ENCODE measurements around the gene C22orf23. TPM values are rescaled to one million over a fixed set of nuclear protein-coding genes. Genes with fewer than 3 reads are reported as not detected.

Gene C22orf23
- total and polyA plus RNA-seq, 2 donors (not counting 1 experiment from before 2014, with no cell fraction given) = not detected

GRCh38 chr22:37932821-37933578, 20.4 kb downstream of the C22orf23 start:
- Histone ChIP-seq H3K9me3 (ENCODE audit: control extremely low read depth in 1 of 3, control insufficient read depth in 2 of 3, insufficient read depth in 1 of 3, low read length in 2 of 3) (no peaks in the 10 kb centered on the region), H2AFZ (ENCODE audit: insufficient read depth, low read depth, low read length, poor library complexity, severe bottlenecking) (no peak overlapping the region), H3K79me2 (ENCODE audit: control insufficient read depth, insufficient read depth, low read length) (peaks cover 3% of the 10 kb centered on the region), H3K4me2 (replicated peaks; ENCODE audit: low read depth, low read length, poor library complexity, severe bottlenecking) (no peak overlapping the region), H3K4me1 (ENCODE audit: control insufficient read depth in 2 of 2, insufficient read depth in 2 of 2, low read length in 2 of 2) (peaks cover 3 to 12% of the 10 kb centered on the region in 2 donors), H3K36me3 (replicated peaks in 1 of 2; ENCODE audit: control extremely low read depth in 1 of 2, control insufficient read depth in 1 of 2, extremely low read depth in 1 of 2, insufficient read depth in 2 of 2, low read length in 1 of 2) (peaks cover 0 to 41% of the 10 kb centered on the region in 2 experiments), H3K4me3 (ENCODE audit: control extremely low read depth in 1 of 5, extremely low read depth in 1 of 5, insufficient read depth in 1 of 5, low read depth in 2 of 5, low read length in 4 of 5) (no peak overlapping the region), H3K27ac (ENCODE audit: low read length in 2 of 2) (no peak overlapping the region), H4K20me1 (ENCODE audit: control insufficient read depth, insufficient read depth, low read length, poor library complexity, severe bottlenecking) (peaks cover 11% of the 10 kb centered on the region), H3K9ac (ENCODE audit: low read length) (no peak overlapping the region), H3K27me3 (replicated peaks in 1 of 4; ENCODE audit: control extremely low read depth in 1 of 4, control insufficient read depth in 3 of 4, insufficient read depth in 4 of 4, low read length in 3 of 4) (no peaks in the 10 kb centered on the region)
- no peaks in the 10 kb centered on the region for H3K27me3 Mint-ChIP-seq
- no peak for DNase-seq
- ATAC-seq (ENCODE audit: low read depth) = no peak
- intact Hi-C loops (cut with micrococcal nuclease) = loop anchor here (5.0 kb wide), 1 partner anchor 36 kb away; no protein-coding TSS in a partner anchor
- H3K27ac Mint-ChIP-seq = no peak overlapping the region
- ChIA-PET CTCF (interaction anchor here (1.0 to 4.7 kb wide), 6 partner anchors 21 to 115 kb away, joined by 3 to 28 read pairs (median 6); partner anchors contain the start of genes C22orf23, MICALL1 and POLR2F), POLR2A (interaction anchor here (0.5 to 0.6 kb wide), 2 partner anchors 17 to 299 kb away, joined by 3 to 7 read pairs; no protein-coding TSS in a partner anchor)
- WGBS (ENCODE audit: insufficient coverage) = 97% methylated on average over 21 of the region's 21 CpGs
- H3K9me3 Mint-ChIP-seq (ENCODE audit: insufficient read depth) = no peaks in the 10 kb centered on the region
- TF ChIP-seq EZH2 (IDR thresholded peaks at IDR 0.05; ENCODE audit: borderline replicate concordance, insufficient read depth, low read depth, low read length, poor library complexity, severe bottlenecking) (no peak), CTCF (IDR thresholded peaks at IDR 0.05) (no peak)
- H3K4me3 Mint-ChIP-seq = no peak overlapping the region
- H3K4me1 Mint-ChIP-seq = peaks cover 19% of the 10 kb centered on the region

GRCh38 chr22:37932401-37932800, 21.0 kb downstream of the C22orf23 start:
- H3K27ac Mint-ChIP-seq = no peak overlapping the region
- no peaks in the 10 kb centered on the region for H3K9me3 Mint-ChIP-seq (ENCODE audit: insufficient read depth)
- no peak overlapping the region for H3K4me3 Mint-ChIP-seq
- intact Hi-C loops (cut with micrococcal nuclease) = loop anchor here (5.0 kb wide), 1 partner anchor 35 kb away; no protein-coding TSS in a partner anchor
- Histone ChIP-seq H3K36me3 (replicated peaks in 1 of 2; ENCODE audit: control extremely low read depth in 1 of 2, control insufficient read depth in 1 of 2, extremely low read depth in 1 of 2, insufficient read depth in 2 of 2, low read length in 1 of 2) (peaks cover 0 to 38% of the 10 kb centered on the region in 2 experiments), H3K9ac (ENCODE audit: low read length) (no peak overlapping the region), H3K4me2 (replicated peaks; ENCODE audit: low read depth, low read length, poor library complexity, severe bottlenecking) (no peak overlapping the region), H3K27me3 (replicated peaks in 1 of 4; ENCODE audit: control extremely low read depth in 1 of 4, control insufficient read depth in 3 of 4, insufficient read depth in 4 of 4, low read length in 3 of 4) (no peaks in the 10 kb centered on the region), H3K79me2 (ENCODE audit: control insufficient read depth, insufficient read depth, low read length) (peaks cover 3% of the 10 kb centered on the region), H4K20me1 (ENCODE audit: control insufficient read depth, insufficient read depth, low read length, poor library complexity, severe bottlenecking) (peaks cover 11% of the 10 kb centered on the region), H3K27ac (ENCODE audit: low read length in 2 of 2) (no peak overlapping the region), H2AFZ (ENCODE audit: insufficient read depth, low read depth, low read length, poor library complexity, severe bottlenecking) (no peak overlapping the region), H3K9me3 (ENCODE audit: control extremely low read depth in 1 of 3, control insufficient read depth in 2 of 3, insufficient read depth in 1 of 3, low read length in 2 of 3) (no peaks in the 10 kb centered on the region), H3K4me3 (ENCODE audit: control extremely low read depth in 1 of 5, extremely low read depth in 1 of 5, insufficient read depth in 1 of 5, low read depth in 2 of 5, low read length in 4 of 5) (no peak overlapping the region), H3K4me1 (ENCODE audit: control insufficient read depth in 2 of 2, insufficient read depth in 2 of 2, low read length in 2 of 2) (peaks cover 3 to 12% of the 10 kb centered on the region in 2 donors)
- peaks cover 19% of the 10 kb centered on the region for H3K4me1 Mint-ChIP-seq
- DNase-seq (no peak), ATAC-seq (ENCODE audit: low read depth) (no peak)
- TF ChIP-seq EZH2 (IDR thresholded peaks at IDR 0.05; ENCODE audit: borderline replicate concordance, insufficient read depth, low read depth, low read length, poor library complexity, severe bottlenecking) = no peak
- no peak for TF ChIP-seq CTCF (IDR thresholded peaks at IDR 0.05)
- 94% methylated on average over 10 of the region's 10 CpGs for whole genome bisulfite sequencing (ENCODE audit: insufficient coverage)
- ChIA-PET CTCF (interaction anchor here (1.0 to 4.7 kb wide), 5 partner anchors 27 to 114 kb away, joined by 3 to 28 read pairs (median 8); partner anchors contain the start of gene MICALL1), POLR2A (interaction anchor here (0.5 to 0.6 kb wide), 3 partner anchors 13 to 299 kb away, joined by 3 to 9 read pairs (median 7); no protein-coding TSS in a partner anchor)
- no peaks in the 10 kb centered on the region for H3K27me3 Mint-ChIP-seq

All from B cell (primary cell).